HepG2 (cell line): Measurements from ENCODE around the gene RABGGTA. TPM values are rescaled to one million over a fixed set of nuclear protein-coding genes. Genes with fewer than 3 reads are reported as not detected.
A peak's percentile ranks its signal among the peaks of the same experiment; 100 is the strongest.

Source experiments
- BHLHE40 ChIP-seq: IDR thresholded peaks from 2 replicates; pipeline ENCODE4 v1.6.1; 2011; ENCODE audit warnings: low read length, improper control_type of control experiment
- ELF4 ChIP-seq: sonication (generic); formaldehyde crosslinking; IDR thresholded peaks from 2 replicates; pipeline ENCODE4 v1.5.0; 2020; ENCODE audit warnings: missing genetic modification reagents, mild to moderate bottlenecking, moderate library complexity, borderline replicate concordance
- ETV5 ChIP-seq: IDR thresholded peaks from 2 replicates; pipeline ENCODE4 v1.6.1; 2018; ENCODE audit warnings: missing biosample characterization, missing genetic modification reagents, inconsistent platforms, borderline replicate concordance
- HNF4G ChIP-seq, 2 experiments: sonication (generic) in 1 of 2; formaldehyde crosslinking in 1 of 2; IDR thresholded peaks; 2 replicates each; pipeline versions ENCODE4 v1.4.0 to v1.6.1; 2011 to 2020; ENCODE audit warnings: borderline replicate concordance in 2 of 2, low read depth in 2 of 2, mild to moderate bottlenecking in 2 of 2, low read length in 1 of 2, missing genetic modification reagents in 1 of 2, moderate library complexity in 1 of 2
- MED1 ChIP-seq: sonication (generic); formaldehyde crosslinking; IDR thresholded peaks from 2 replicates; pipeline ENCODE4 v1.4.0; 2020; ENCODE audit warnings: missing genetic modification reagents
- NFIC ChIP-seq: IDR thresholded peaks from 2 replicates; pipeline ENCODE4 v1.6.1; 2012; ENCODE audit warnings: mild to moderate bottlenecking, low read length, inconsistent platforms
- SP5 ChIP-seq: IDR thresholded peaks from 2 replicates; pipeline ENCODE4 v1.6.1; 2016; ENCODE audit warnings: low read depth, borderline replicate concordance
- TBL1XR1 ChIP-seq: fragments of 150-350 bp; IDR thresholded peaks from 2 replicates; pipeline ENCODE4 v1.6.1; 2014; ENCODE audit warnings: borderline replicate concordance, low read length; ENCODE audit not compliant: partially characterized antibody
- ZBTB1 ChIP-seq: sonication (generic); formaldehyde crosslinking; IDR thresholded peaks from 2 replicates; pipeline ENCODE4 v1.4.0; 2020; ENCODE audit warnings: missing genetic modification reagents, borderline replicate concordance
- ZBTB38 ChIP-seq: sonication (generic); formaldehyde crosslinking; IDR thresholded peaks from 2 replicates; pipeline ENCODE4 v1.5.1; 2020; ENCODE audit warnings: mild to moderate bottlenecking, missing genetic modification reagents
- ZKSCAN8 ChIP-seq: IDR thresholded peaks from 2 replicates; pipeline ENCODE4 v1.6.1; 2016; ENCODE audit warnings: borderline replicate concordance, missing genetic modification reagents, missing compliant biosample characterization
- ZNF207 ChIP-seq: fragments of 450-650 bp; IDR thresholded peaks from 2 replicates; pipeline ENCODE4 v1.6.1; 2016; ENCODE audit warnings: antibody characterized with exemption, borderline replicate concordance
- ZNF260 ChIP-seq: sonication (generic); formaldehyde crosslinking; IDR thresholded peaks from 2 replicates; pipeline ENCODE4 v1.4.0; 2020; ENCODE audit warnings: missing genetic modification reagents, low read depth, mild to moderate bottlenecking, borderline replicate concordance
- ZNF552 ChIP-seq: sonication (generic); formaldehyde crosslinking; IDR thresholded peaks from 2 replicates; pipeline ENCODE4 v1.9.0; 2022; ENCODE audit warnings: missing genetic modification reagents, mild to moderate bottlenecking, borderline replicate concordance
- ZNF773 ChIP-seq: sonication (generic); formaldehyde crosslinking; IDR thresholded peaks from 2 replicates; pipeline ENCODE4 v1.4.0; 2020; ENCODE audit warnings: missing genetic modification reagents, borderline replicate concordance
- polyA plus RNA-seq, 8 experiments: library from polyadenylated mRNA; depleted of rRNA in 3 of 8; stranded (reverse) in 7 of 8; unstranded in 1 of 8; fragments of >200 nt; fragmentation: Illumina TruSeq in 4 of 8; extraction: Trizol in 4 of 8; gene quantifications; 2 replicates each; pipeline versions ENCODE4 v1.2.1 to v1.2.3, GENCODE V29; 2011 to 2016; ENCODE audit warnings: low read depth in 4 of 8, missing spikeins in 1 of 8, mixed read lengths in 1 of 8; ENCODE audit not compliant: insufficient read depth in 1 of 8
- total RNA-seq, 5 experiments: library from RNA; depleted of rRNA; stranded (reverse); fragments of >200 nt; fragmentation: Illumina TruSeq; extraction: Trizol; gene quantifications; 2 replicates each; pipeline ENCODE4 v1.2.3, GENCODE V29; 2016; ENCODE audit warnings: low read depth in 1 of 5
- TF ChIP-seq, protein P1 (sequence below): fragments of 450-650 bp; IDR thresholded peaks from 2 replicates; pipeline ENCODE4 v1.6.1; 2017
- TF ChIP-seq, protein P2 (sequence below): sonication (generic); formaldehyde crosslinking; IDR thresholded peaks from 2 replicates; pipeline ENCODE4 v1.5.1; 2020; ENCODE audit warnings: mild to moderate bottlenecking, missing genetic modification reagents, moderate library complexity
- TF ChIP-seq, protein P3 (sequence below): sonication (generic); formaldehyde crosslinking; IDR thresholded peaks from 2 replicates; pipeline ENCODE4 v1.5.0; 2020; ENCODE audit warnings: mild to moderate bottlenecking, missing genetic modification reagents, moderate library complexity

RABGGTA gene
- total and polyA plus RNA-seq, 2 of the 13 experiments (the other 11 are each of a cell fraction or from before 2014, with no cell fraction given): 57.9 to 90.8 TPM

DNA sequence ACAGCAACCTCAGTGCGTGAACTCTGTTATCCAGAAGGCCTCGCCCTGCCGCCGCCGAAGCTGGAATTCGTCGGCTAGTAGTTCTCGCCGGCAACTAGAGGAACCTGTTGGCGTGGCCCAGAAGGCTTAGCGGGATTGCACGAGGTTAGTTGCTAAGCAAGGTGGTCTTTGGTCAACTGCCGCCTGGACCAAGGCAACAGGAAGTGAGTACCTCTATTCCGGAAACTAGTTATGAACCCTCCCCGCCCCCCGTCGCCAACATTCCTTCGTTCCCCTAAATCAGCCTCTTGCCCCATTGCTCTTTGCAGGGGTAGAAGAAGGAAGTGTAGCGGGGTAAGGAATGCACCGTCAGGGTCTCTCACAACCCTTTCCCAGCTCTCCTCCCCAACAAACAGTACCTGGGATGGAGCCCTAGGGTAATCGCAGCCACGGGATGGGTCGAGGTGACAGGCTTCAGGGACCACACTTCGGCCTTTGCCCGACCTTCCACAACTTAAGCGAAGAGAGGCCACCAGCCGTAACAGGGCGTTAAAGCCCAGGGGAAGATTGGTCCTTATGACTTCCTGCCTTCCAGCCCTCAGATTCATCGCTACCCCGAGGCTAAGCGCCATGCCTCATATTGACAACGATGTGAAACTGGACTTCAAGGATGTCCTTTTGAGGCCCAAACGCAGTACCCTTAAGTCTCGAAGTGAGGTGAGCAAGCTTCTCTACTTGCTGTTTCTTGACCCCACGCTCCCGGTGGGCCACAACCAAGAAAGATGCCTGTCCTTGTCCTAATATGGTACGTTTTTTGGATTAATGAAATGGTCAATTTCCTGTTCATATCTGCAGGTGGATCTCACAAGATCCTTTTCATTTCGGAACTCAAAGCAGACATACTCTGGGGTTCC, 38.5 kb downstream of the RABGGTA start, which contains the start of gene GMPR2 (continued):
- TF ChIP-seq ZNF773 (0 out of 2 replicates have a peak, but pooled peaks have one; percentile 80), ZBTB38 (peak; percentile 66), HNF4G (IDR thresholded peaks at IDR 0.05; ENCODE audit: borderline replicate concordance, low read depth, low read length) (peak; percentile 64; the same call in 1 of the 2 replicates), HNF4G (CRISPR knock-in tag; IDR thresholded peaks at IDR 0.05; ENCODE audit: borderline replicate concordance, low read depth) (peak; percentile 54; the same call in 1 of the 2 replicates), ZNF552 (CRISPR knock-in tag) (peak; percentile 66; the same call in 1 of the 2 replicates), BHLHE40 (no peak), ZBTB1 (CRISPR knock-in tag) (0 out of 2 replicates have a peak, but pooled peaks have one; percentile 20), TBL1XR1 (no peak), ZNF207 (no peak), ZKSCAN8 (CRISPR knock-in tag) (peak; percentile 44; the same call in 1 of the 2 replicates), SP5 (CRISPR knock-in tag) (peak; percentile 10; the same call in 1 of the 2 replicates), ELF4 (CRISPR knock-in tag) (peak; percentile 97; the same call in 1 of the 2 replicates), NFIC (no peak), ZNF260 (no peak), ETV5 (CRISPR knock-in tag) (peak; percentile 85), MED1 (CRISPR knock-in tag) (peak; percentile 82)
- TF ChIP-seq, protein P1, sequence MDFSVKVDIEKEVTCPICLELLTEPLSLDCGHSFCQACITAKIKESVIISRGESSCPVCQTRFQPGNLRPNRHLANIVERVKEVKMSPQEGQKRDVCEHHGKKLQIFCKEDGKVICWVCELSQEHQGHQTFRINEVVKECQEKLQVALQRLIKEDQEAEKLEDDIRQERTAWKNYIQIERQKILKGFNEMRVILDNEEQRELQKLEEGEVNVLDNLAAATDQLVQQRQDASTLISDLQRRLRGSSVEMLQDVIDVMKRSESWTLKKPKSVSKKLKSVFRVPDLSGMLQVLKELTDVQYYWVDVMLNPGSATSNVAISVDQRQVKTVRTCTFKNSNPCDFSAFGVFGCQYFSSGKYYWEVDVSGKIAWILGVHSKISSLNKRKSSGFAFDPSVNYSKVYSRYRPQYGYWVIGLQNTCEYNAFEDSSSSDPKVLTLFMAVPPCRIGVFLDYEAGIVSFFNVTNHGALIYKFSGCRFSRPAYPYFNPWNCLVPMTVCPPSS: no peak
- TF ChIP-seq, protein P2, sequence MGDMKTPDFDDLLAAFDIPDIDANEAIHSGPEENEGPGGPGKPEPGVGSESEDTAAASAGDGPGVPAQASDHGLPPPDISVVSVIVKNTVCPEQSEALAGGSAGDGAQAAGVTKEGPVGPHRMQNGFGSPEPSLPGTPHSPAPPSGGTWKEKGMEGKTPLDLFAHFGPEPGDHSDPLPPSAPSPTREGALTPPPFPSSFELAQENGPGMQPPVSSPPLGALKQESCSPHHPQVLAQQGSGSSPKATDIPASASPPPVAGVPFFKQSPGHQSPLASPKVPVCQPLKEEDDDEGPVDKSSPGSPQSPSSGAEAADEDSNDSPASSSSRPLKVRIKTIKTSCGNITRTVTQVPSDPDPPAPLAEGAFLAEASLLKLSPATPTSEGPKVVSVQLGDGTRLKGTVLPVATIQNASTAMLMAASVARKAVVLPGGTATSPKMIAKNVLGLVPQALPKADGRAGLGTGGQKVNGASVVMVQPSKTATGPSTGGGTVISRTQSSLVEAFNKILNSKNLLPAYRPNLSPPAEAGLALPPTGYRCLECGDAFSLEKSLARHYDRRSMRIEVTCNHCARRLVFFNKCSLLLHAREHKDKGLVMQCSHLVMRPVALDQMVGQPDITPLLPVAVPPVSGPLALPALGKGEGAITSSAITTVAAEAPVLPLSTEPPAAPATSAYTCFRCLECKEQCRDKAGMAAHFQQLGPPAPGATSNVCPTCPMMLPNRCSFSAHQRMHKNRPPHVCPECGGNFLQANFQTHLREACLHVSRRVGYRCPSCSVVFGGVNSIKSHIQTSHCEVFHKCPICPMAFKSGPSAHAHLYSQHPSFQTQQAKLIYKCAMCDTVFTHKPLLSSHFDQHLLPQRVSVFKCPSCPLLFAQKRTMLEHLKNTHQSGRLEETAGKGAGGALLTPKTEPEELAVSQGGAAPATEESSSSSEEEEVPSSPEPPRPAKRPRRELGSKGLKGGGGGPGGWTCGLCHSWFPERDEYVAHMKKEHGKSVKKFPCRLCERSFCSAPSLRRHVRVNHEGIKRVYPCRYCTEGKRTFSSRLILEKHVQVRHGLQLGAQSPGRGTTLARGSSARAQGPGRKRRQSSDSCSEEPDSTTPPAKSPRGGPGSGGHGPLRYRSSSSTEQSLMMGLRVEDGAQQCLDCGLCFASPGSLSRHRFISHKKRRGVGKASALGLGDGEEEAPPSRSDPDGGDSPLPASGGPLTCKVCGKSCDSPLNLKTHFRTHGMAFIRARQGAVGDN (CRISPR knock-in tag): peak; percentile 99
- TF ChIP-seq, protein P3, sequence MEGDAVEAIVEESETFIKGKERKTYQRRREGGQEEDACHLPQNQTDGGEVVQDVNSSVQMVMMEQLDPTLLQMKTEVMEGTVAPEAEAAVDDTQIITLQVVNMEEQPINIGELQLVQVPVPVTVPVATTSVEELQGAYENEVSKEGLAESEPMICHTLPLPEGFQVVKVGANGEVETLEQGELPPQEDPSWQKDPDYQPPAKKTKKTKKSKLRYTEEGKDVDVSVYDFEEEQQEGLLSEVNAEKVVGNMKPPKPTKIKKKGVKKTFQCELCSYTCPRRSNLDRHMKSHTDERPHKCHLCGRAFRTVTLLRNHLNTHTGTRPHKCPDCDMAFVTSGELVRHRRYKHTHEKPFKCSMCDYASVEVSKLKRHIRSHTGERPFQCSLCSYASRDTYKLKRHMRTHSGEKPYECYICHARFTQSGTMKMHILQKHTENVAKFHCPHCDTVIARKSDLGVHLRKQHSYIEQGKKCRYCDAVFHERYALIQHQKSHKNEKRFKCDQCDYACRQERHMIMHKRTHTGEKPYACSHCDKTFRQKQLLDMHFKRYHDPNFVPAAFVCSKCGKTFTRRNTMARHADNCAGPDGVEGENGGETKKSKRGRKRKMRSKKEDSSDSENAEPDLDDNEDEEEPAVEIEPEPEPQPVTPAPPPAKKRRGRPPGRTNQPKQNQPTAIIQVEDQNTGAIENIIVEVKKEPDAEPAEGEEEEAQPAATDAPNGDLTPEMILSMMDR (CRISPR knock-in tag): no peak; the same call in none of the 2 replicates
